Measurements from ENCODE around the gene SBF2.

The SBF2 gene

DNA sequence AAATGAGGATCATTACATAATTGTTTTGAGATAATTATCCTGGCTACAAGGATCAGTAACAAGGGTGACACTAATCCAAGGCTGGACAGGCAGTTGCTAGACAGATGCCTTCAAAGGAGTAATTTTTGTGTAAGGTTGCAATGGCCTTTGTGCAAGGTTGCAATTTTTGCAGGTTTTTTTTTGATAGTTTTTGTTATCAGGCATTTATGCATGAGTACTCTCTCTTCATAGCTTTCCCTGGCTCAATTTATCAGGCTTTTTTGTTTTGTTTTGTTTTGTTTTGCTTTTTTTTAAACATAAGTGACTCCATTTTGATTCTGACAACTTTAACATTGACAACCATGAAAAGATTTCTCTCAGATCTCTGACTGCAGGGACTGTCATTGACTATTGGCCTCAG, 519.9 kb downstream of the SBF2 start:
- Histone ChIP-seq H2BK120ac (ENCODE audit: low read depth, low read length) (no peak overlapping the region), H3K14ac (ENCODE audit: low read length) (no peak overlapping the region), H4K8ac (ENCODE audit: low read depth, low read length) (no peak overlapping the region), H3K4ac (ENCODE audit: low read length) (no peak overlapping the region), H2AFZ (ENCODE audit: low read length) (no peak overlapping the region), H2BK12ac (ENCODE audit: low read length) (no peak overlapping the region), H2AK5ac (ENCODE audit: low read depth, low read length) (no peak overlapping the region), H3K23ac (ENCODE audit: low read depth, low read length, poor library complexity) (no peak overlapping the region), H3K18ac (ENCODE audit: low read length) (no peak overlapping the region), H3K27me3 (ENCODE audit: control insufficient read depth in 3 of 3, insufficient read depth in 3 of 3, low read depth in 1 of 3, low read length in 3 of 3) (no peaks in the 10 kb centered on the region), H3K4me3 (ENCODE audit: low read length in 2 of 2) (no peak overlapping the region), H3K36me3 (replicated peaks in 1 of 2; ENCODE audit: control insufficient read depth in 2 of 2, insufficient read depth in 2 of 2, low read length in 2 of 2) (peaks cover 0 to 12% of the 10 kb centered on the region in 2 donors), H2BK15ac (ENCODE audit: low read length) (no peak overlapping the region), H3K4me1 (ENCODE audit: control insufficient read depth in 2 of 2, insufficient read depth in 1 of 2, low read depth in 1 of 2, low read length in 2 of 2) (peaks cover 3 to 4% of the 10 kb centered on the region in 2 donors), H3K79me1 (ENCODE audit: low read depth, low read length) (no peaks in the 10 kb centered on the region), H2BK5ac (ENCODE audit: low read length) (no peak overlapping the region), H3K27ac (replicated peaks; ENCODE audit: low read length) (no peak overlapping the region), H4K91ac (ENCODE audit: low read depth, low read length, poor library complexity) (no peak overlapping the region), H3K9ac (ENCODE audit: low read depth, low read length, poor library complexity) (no peak overlapping the region), H3K9me3 (replicated peaks in 1 of 2; ENCODE audit: control insufficient read depth in 2 of 2, insufficient read depth in 1 of 2, low read depth in 1 of 2, low read length in 2 of 2) (no peaks in the 10 kb centered on the region), H3K4me2 (ENCODE audit: insufficient read depth, low read length, poor library complexity, severe bottlenecking) (no peak overlapping the region)
- no peak for DNase-seq (ENCODE audit: low spot score)

DNA sequence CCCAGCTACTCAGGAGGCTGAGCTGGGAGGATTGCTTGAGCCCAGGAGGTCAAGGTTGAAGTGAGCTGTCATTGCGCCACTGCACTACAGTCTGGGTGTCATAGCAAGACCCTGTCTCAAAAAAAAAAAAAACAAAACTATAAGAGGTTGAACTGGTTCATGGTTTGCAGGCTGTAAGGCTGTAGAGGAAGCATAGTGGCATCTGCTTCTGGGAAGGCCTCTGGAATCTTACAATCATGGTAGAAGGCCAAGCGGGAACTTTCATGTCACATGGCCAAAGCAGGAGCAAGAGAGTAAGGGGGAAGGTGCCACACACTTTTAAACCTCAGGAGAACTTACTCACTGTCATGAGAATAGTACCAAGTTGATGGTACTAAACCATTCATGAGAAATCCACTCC, 520.5 kb downstream of the SBF2 start:
- H3K27ac ChIP-seq (replicated peaks; ENCODE audit: low read length) = no peak overlapping the region
- no peak overlapping the region for H2BK5ac ChIP-seq (ENCODE audit: low read length)
- H2BK12ac ChIP-seq (ENCODE audit: low read length) = no peak overlapping the region
- no peak overlapping the region for H4K91ac ChIP-seq (ENCODE audit: low read depth, low read length, poor library complexity)
- H4K8ac ChIP-seq (ENCODE audit: low read depth, low read length) = no peak overlapping the region
- no peaks in the 10 kb centered on the region for H3K79me1 ChIP-seq (ENCODE audit: low read depth, low read length)
- no peak for DNase-seq (ENCODE audit: low spot score)
- no peak overlapping the region for H2BK120ac ChIP-seq (ENCODE audit: low read depth, low read length)
- no peak overlapping the region for H3K4me3 ChIP-seq (ENCODE audit: low read length in 2 of 2)
- H2AK5ac ChIP-seq (ENCODE audit: low read depth, low read length) = no peak overlapping the region
- no peaks in the 10 kb centered on the region for H3K27me3 ChIP-seq (ENCODE audit: control insufficient read depth in 3 of 3, insufficient read depth in 3 of 3, low read depth in 1 of 3, low read length in 3 of 3)
- no peak overlapping the region for H3K23ac ChIP-seq (ENCODE audit: low read depth, low read length, poor library complexity)
- peaks cover 3 to 4% of the 10 kb centered on the region in 2 donors for H3K4me1 ChIP-seq (ENCODE audit: control insufficient read depth in 2 of 2, insufficient read depth in 1 of 2, low read depth in 1 of 2, low read length in 2 of 2)
- peaks cover 0 to 8% of the 10 kb centered on the region in 2 donors for H3K36me3 ChIP-seq (replicated peaks in 1 of 2; ENCODE audit: control insufficient read depth in 2 of 2, insufficient read depth in 2 of 2, low read length in 2 of 2)
- no peak overlapping the region for H3K9ac ChIP-seq (ENCODE audit: low read depth, low read length, poor library complexity)
- no peak overlapping the region for H3K14ac ChIP-seq (ENCODE audit: low read length)
- no peak overlapping the region for H3K4me2 ChIP-seq (ENCODE audit: insufficient read depth, low read length, poor library complexity, severe bottlenecking)
- H2AFZ ChIP-seq (ENCODE audit: low read length) = no peak overlapping the region
- H3K18ac ChIP-seq (ENCODE audit: low read length) = no peak overlapping the region
- WGBS, 2 donors (ENCODE audit: extremely low coverage in 2 of 2, insufficient read length in 2 of 2, insufficient replicate concordance in 1 of 2) = no CpG with 5 or more reads among the region's 2 CpGs
- H2BK15ac ChIP-seq (ENCODE audit: low read length) = no peak overlapping the region
- H3K9me3 ChIP-seq (replicated peaks in 1 of 2; ENCODE audit: control insufficient read depth in 2 of 2, insufficient read depth in 1 of 2, low read depth in 1 of 2, low read length in 2 of 2) = no peaks in the 10 kb centered on the region
- H3K4ac ChIP-seq (ENCODE audit: low read length) = no peak overlapping the region

DNA sequence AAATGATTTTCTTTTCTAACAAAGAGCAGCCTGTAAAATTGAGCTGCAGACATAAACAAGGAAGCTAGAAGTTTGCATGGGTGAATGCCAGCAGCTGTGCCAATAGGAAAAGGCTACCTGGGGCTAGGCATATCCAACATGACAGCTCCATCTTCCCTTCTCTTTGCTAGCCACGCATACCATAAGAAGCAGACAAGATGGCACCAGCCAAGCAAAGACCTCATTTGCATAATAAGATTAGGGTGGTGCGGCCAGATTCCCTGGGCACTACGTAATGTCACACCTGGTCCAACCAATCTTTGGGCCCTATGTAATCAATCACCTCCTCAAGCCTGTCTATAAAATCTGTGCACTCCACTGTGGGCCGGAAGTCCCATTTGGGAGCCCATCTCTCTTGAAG, 521.8 kb downstream of the SBF2 start:
- Histone ChIP-seq H3K79me1 (ENCODE audit: low read depth, low read length) (no peaks in the 10 kb centered on the region), H3K18ac (ENCODE audit: low read length) (no peak overlapping the region), H3K36me3 (replicated peaks in 1 of 2; ENCODE audit: control insufficient read depth in 2 of 2, insufficient read depth in 2 of 2, low read length in 2 of 2) (no peaks in the 10 kb centered on the region), H3K9ac (ENCODE audit: low read depth, low read length, poor library complexity) (no peak overlapping the region), H2AK5ac (ENCODE audit: low read depth, low read length) (no peak overlapping the region), H3K4ac (ENCODE audit: low read length) (no peak overlapping the region), H3K9me3 (replicated peaks in 1 of 2; ENCODE audit: control insufficient read depth in 2 of 2, insufficient read depth in 1 of 2, low read depth in 1 of 2, low read length in 2 of 2) (no peaks in the 10 kb centered on the region), H3K27ac (replicated peaks; ENCODE audit: low read length) (no peak overlapping the region), H2BK120ac (ENCODE audit: low read depth, low read length) (no peak overlapping the region), H4K8ac (ENCODE audit: low read depth, low read length) (no peak overlapping the region), H3K4me3 (ENCODE audit: low read length in 2 of 2) (no peak overlapping the region), H2AFZ (ENCODE audit: low read length) (no peak overlapping the region), H4K91ac (ENCODE audit: low read depth, low read length, poor library complexity) (no peak overlapping the region), H2BK5ac (ENCODE audit: low read length) (no peak overlapping the region), H2BK12ac (ENCODE audit: low read length) (no peak overlapping the region), H3K23ac (ENCODE audit: low read depth, low read length, poor library complexity) (no peak overlapping the region), H3K14ac (ENCODE audit: low read length) (no peak overlapping the region), H3K4me2 (ENCODE audit: insufficient read depth, low read length, poor library complexity, severe bottlenecking) (no peak overlapping the region), H3K4me1 (ENCODE audit: control insufficient read depth in 2 of 2, insufficient read depth in 1 of 2, low read depth in 1 of 2, low read length in 2 of 2) (peaks cover 3 to 6% of the 10 kb centered on the region in 2 donors), H3K27me3 (ENCODE audit: control insufficient read depth in 3 of 3, insufficient read depth in 3 of 3, low read depth in 1 of 3, low read length in 3 of 3) (no peaks in the 10 kb centered on the region), H2BK15ac (ENCODE audit: low read length) (no peak overlapping the region)
- WGBS, 2 donors (ENCODE audit: extremely low coverage in 2 of 2, insufficient read length in 2 of 2, insufficient replicate concordance in 1 of 2) = no CpG with 5 or more reads among the region's 4 CpGs
- DNase-seq (ENCODE audit: low spot score) = no peak

DNA sequence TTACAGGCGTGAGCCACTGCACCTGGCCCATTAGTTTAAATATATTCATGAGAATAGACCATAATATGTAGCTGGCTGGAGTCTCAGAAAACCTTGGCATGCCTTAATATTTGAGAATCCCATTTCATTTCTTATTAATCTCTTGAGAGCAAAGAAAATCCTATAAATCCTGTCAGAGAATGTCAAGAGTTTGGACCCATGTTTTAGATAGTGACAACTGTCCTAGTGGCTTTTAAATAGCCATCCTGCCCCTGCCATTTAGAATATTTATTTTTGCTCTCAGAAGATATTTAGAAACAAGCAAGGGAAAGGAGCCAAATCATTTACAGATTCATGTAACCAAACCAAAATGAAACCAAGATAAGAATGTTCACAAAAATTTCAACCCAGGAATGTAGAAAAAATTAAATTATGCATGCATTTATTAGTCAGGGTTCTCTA, 522.9 kb downstream of the SBF2 start:
- no peak overlapping the region for H2BK12ac ChIP-seq (ENCODE audit: low read length)
- no peak overlapping the region for H3K4ac ChIP-seq (ENCODE audit: low read length)
- no peak overlapping the region for H3K23ac ChIP-seq (ENCODE audit: low read depth, low read length, poor library complexity)
- H2AK5ac ChIP-seq (ENCODE audit: low read depth, low read length) = no peak overlapping the region
- H2BK120ac ChIP-seq (ENCODE audit: low read depth, low read length) = no peak overlapping the region
- H2BK15ac ChIP-seq (ENCODE audit: low read length) = no peak overlapping the region
- no peak overlapping the region for H3K4me2 ChIP-seq (ENCODE audit: insufficient read depth, low read length, poor library complexity, severe bottlenecking)
- no peak overlapping the region for H2AFZ ChIP-seq (ENCODE audit: low read length)
- H3K27ac ChIP-seq (replicated peaks; ENCODE audit: low read length) = no peak overlapping the region
- H3K27me3 ChIP-seq (ENCODE audit: control insufficient read depth in 3 of 3, insufficient read depth in 3 of 3, low read depth in 1 of 3, low read length in 3 of 3) = no peaks in the 10 kb centered on the region
- no peaks in the 10 kb centered on the region for H3K36me3 ChIP-seq (replicated peaks in 1 of 2; ENCODE audit: control insufficient read depth in 2 of 2, insufficient read depth in 2 of 2, low read length in 2 of 2)
- H3K79me1 ChIP-seq (ENCODE audit: low read depth, low read length) = no peaks in the 10 kb centered on the region
- H4K91ac ChIP-seq (ENCODE audit: low read depth, low read length, poor library complexity) = no peak overlapping the region
- H3K4me3 ChIP-seq (ENCODE audit: low read length in 2 of 2) = no peak overlapping the region
- H3K9me3 ChIP-seq (replicated peaks in 1 of 2; ENCODE audit: control insufficient read depth in 2 of 2, insufficient read depth in 1 of 2, low read depth in 1 of 2, low read length in 2 of 2) = no peaks in the 10 kb centered on the region
- no peak for DNase-seq (ENCODE audit: low spot score)
- WGBS, 2 donors (ENCODE audit: extremely low coverage in 2 of 2, insufficient read length in 2 of 2, insufficient replicate concordance in 1 of 2) = no CpG with 5 or more reads among the region's 1 CpG
- H3K4me1 ChIP-seq (ENCODE audit: control insufficient read depth in 2 of 2, insufficient read depth in 1 of 2, low read depth in 1 of 2, low read length in 2 of 2) = peaks cover 2 to 4% of the 10 kb centered on the region in 2 donors
- H3K9ac ChIP-seq (ENCODE audit: low read depth, low read length, poor library complexity) = no peak overlapping the region
- no peak overlapping the region for H4K8ac ChIP-seq (ENCODE audit: low read depth, low read length)
- no peak overlapping the region for H2BK5ac ChIP-seq (ENCODE audit: low read length)
- H3K18ac ChIP-seq (ENCODE audit: low read length) = no peak overlapping the region
- H3K14ac ChIP-seq (ENCODE audit: low read length) = no peak overlapping the region
